NCI-H526 (cell line): ENCODE data around the gene FBXL17.

Experiments used
- DNase-seq, 2 experiments: peaks; one replicate each; lab custom pipeline; 2025; lab: John Stamatoyannopoulos, UW

FBXL17 gene

DNA sequence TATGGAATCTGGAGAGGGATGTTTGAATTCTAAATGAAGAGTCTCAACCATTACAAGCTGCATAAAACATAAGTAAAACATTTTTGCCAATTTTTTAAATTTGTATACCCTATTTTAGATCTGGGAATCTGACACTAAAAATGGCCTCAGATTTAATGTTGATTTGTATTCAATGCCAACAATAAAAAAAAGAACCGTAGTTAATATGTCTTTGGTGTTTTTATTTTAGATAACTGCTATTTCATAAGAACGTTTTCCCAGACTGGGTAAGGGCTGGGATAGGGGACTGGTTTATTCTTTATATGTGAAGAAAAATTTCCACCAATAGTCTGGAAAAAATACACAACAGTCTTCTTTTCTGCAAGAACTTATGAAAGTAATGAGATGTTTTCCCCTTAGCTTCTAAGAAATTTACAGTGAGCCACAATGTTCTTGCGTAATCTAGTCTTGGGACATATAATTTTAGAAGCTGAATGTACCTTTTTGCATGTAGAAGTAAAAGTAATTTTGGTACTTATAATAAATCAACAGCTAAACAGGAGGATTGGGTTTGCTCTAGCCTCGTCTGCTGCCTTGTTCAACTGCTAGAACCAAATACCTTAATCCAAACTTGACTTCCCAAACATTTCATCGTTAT is 466.6 kb downstream of the FBXL17 start:
- no peak for DNase-seq

DNA sequence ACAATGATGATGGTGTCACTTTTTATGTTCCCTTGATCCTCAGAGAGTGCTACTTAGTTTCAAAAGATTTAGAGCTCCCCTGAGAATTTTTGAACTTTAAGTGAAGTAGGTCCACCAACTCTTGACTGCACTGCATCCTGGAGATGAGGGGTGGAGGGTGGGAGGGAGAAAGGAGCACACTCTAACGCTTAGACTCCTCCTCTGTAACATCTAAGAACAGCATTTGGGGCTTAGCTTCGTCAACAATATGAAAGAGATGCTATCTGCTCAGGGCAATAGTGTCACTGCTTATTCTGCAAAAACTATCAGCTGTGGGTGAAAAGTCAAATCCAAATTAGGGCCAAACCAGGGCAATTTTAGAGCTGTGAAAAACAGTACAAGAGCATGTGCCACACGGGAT is 468.4 kb downstream of the FBXL17 start:
- DNase-seq: no peak

DNA sequence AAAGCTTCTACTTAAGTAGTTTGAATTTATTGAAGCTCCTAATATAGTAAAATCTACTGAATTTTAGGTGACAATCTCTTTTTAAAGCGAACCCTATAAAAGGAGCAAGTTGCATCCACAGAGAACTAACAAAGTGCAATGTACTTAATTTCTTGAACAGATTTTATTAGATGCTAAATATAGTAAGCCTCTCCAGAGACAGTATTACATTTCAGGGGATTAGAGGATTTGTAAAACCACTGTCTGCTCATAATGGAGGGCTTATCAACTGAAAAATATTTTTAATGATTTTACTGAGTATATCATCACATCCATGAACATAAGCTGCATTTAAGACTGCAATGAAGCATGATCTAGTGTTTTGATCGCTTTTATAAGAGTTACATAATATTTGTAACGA is 481.2 kb downstream of the FBXL17 start:
- no peak for DNase-seq

DNA sequence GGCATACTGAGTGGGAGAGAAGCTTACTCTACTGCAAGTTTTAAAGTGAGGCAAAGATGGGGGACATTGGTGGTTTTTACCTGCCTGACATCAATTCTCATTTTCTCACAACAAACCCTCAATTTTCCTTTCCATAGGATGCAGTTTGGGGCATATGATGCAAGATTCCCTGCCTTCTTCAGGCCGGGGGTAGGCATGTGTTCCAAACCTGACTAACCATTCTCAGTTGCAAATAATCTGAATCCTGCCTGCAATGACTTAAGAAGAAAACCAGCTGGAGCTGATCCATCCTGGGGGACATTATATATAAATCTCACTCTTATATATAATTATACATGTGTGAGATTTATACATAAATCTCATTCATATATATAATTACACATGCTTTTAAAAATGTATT is 487.5 kb downstream of the FBXL17 start:
- no peak for DNase-seq

DNA sequence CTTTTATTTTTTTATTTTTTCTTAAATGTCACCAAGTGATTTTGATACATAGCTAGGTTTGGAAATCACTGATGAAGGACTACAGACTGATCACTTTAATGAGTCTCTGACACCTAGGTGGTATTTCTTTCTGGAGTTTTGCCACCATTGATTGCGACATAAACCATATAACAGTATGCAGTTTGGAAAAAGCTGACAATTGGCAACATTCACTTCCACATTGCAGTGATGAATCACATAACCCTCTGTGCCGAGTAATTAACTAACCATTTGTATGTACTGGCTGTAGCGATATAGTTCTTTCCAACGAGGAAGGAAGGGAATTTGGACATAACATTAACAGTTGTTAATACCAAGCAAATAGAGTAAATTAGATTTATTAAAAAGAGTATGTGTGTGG is 488.3 kb downstream of the FBXL17 start:
- DNase-seq: no peak

DNA sequence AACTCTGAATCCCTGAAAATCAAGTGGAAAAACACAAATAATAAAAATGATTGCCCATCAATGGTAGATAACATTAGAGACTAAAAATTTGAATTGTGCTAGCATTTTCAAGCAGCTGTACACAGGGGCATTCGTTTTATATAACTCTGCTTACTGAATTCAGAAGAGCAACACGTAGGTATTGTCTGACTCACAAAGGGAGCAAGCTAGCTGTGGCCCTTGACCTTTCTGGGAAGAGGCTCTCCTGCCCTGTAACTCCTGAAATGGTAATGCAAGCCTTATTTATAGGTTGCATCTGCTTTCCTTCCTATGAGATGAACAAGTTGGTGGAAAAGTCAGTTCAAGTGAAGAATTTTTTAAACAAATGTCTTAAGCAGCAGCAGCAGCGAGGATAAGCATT is 492.5 kb downstream of the FBXL17 start:
- DNase-seq: no peak

DNA sequence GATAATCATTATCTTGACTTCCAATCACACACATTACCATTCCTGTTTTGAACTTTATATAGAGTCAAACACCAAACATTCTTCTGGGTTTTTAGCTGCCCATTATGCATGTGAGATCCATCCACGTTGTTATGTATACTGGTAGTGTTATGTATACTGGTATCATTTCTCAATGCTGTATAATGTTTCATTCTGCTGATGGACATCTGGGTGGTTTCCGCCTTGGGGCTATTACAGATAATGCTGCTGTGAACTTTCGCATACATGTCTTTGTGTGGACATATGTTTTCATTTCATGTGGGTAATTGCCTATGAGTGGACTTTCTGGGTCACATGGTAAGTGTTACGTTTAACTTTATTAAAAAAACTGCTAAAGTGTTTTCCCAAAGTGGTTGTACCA is 493.4 kb downstream of the FBXL17 start:
- DNase-seq: no peak

DNA sequence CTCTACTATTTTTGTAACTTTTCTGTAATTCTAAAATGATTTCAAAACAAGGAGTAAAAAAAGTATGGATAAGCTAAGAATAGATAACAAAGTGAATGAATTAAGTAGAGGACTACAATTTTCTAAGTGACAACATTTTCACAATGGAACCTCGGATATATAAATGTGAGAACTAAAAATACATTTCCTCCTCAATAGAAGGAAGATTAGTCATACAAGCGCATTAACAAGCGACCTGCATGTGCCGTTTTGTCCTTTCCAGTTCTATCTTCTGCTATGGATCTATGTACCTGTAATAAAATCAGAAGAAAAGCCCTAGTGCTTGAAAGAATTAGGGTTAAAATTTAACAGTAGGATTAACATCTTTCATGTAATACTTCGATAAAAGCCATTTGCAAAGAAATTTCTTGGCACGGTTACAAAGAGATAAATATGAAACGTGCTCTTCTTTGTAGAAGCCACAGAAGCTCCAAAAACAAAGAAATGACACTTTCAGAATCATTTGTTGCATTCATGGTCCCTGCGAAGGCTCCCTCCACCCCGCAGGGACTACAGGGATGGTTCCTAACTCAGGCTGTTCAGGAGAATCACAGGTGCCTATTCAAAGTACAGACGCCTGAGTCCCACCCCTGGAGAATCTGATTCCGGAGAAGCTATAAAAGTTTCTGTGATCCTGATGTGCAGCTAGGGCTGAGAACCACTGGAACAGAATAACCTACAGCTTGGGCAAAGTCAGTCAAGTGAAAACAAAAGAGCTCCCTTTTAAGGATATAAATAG is 494.5 kb downstream of the FBXL17 start:
- no peak for DNase-seq

DNA sequence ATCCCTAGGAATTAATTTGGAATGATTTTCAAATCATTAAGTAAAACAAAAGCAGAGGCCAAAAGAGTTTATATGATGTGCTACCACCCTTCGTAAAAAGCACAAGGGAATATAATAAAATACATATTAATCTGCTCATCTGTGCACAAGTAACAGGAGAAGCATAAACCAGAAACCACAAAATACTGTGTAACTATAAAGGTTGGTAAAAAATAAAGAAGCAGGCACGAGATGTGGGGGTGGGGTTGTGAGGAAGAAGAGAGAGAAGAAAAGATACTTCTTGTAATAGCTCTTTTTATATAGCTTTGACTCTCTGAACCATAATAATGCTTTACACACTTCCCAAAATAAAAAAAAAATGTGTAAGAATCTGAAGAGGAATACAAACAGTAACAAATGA is 496.3 kb downstream of the FBXL17 start:
- DNase-seq: no peak

DNA sequence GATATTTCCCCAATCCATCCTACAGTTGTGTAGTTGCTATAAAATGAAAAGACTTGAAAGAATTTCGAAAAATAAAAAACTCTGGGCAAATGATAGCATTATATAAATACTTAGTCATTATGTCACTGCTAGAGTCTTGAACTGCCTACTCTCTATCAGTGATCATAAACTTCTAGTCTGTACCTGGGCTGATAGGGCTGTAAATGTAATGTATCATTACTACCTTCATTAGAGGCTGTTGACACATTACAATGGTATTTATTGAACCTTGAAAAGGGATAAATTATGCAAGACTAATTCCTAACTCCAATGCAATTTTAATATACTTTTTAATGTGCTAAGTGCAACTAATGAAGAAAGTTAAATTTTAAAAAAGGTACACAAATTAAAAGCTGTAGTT is 497.0 kb downstream of the FBXL17 start:
- DNase-seq: no peak

DNA sequence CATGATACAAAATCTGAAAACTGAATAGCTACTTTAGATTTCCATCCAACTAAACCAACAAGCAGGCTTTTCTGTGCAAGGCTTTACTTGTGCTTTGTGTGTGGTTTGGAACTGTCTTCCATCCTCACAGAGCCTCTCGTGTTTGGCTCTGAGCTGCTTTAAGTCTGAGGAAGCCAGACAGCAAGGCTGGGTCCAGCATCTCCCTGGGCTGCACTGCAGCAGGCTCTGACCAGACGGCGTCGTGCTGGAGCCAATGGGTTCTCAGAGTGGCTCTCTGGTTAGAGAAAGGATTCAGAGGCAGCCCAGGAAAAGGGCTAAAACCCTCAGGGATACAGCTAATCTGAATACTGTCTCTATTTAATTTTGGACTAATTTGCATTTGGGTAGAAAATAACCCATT is 503.2 kb downstream of the FBXL17 start:
- no peak for DNase-seq

DNA sequence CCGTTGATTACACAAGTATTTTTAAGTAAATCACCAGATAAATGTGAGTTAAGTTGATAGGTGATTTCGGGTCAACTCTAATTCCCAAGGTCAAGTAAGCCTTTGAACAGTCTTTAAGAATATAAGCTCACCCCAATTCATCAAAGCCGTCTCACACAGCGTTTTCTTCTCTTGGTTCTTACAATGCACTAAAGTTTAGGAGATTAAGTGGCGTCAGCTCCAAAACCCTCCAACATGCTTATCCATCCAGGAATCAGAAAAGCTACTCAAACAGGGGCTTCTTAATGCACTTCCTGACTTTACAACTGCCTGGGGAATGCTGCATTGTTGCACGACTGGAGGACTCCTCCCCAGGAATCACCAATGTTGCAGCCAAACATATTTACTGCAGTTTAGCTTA is 505.0 kb downstream of the FBXL17 start:
- DNase-seq: no peak

DNA sequence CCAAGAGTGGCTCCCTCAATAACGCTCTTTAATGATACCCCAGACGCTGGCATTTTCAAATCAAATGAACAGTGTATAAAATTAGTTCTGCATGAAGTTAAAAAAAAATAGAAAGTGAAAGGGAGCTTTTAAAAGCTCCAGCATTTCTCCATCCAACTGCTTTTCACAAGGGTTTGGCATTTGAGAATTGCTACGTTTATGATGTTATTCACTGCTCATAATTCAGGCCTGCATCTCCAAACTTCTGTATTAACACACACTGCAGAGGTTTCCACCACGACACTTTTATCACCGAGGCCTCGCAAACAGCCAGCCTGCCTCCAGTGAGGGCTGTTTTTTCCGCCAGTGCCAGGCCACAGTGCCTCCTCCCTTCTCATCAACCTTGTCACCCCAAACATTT is 505.6 kb downstream of the FBXL17 start:
- DNase-seq: no peak

DNA sequence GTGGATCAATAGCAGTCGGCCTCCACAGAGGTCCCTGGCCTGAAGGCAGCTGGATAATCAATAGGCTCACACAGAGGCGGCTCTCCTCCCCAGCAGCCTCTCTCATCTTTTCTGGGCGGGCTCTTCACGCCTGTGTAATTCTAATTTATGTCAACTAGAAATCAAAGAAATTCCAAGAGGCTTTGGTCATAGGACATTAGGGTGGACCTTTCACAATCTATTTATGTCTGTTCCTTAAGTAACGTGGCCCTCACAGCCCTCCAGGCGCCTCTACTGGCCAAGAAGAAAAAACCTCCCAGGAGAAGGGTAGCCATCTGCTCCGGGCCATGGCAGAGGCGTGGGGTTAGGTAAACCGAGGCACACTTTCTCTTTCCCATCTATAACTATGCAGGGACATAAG is 506.1 kb downstream of the FBXL17 start:
- no peak for DNase-seq

DNA sequence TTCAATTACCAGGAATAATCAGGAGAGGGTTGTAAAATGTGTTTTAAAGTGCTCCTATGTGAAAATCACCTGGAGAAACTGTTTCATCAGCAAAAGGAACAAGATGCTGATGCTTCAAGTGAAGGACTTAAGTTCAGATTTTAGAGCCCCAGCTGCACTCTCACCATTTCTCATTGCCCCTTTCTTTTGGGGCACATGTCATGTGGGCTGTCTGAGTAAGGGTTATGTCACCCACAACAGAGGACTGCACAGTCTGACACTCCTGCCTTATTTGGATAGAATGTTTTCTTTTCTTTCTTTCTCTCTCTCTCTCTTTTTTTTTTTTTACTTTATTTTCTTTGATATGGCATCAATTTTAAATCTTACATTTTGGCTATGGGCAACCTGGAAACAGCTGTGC is 507.1 kb downstream of the FBXL17 start:
- DNase-seq: no peak

DNA sequence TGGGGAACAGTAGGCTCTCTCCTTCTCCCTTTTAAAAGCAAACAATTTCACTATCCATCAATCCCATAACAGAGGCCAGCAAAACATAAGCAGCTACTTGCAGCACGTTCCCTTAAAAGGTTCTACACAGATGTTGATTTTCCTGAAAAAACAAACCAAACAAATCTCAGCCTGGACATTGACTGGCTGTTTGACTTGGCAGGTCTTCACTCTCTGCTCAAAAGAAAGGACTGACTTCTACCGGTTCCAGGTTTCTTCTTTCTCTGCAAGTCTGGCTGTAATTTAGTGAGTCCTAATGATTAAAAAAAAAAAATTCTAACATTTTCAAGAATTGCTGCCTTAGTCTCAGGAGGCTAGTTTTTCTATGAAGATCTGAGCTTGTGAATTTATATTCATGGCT is 508.0 kb downstream of the FBXL17 start:
- no peak for DNase-seq

DNA sequence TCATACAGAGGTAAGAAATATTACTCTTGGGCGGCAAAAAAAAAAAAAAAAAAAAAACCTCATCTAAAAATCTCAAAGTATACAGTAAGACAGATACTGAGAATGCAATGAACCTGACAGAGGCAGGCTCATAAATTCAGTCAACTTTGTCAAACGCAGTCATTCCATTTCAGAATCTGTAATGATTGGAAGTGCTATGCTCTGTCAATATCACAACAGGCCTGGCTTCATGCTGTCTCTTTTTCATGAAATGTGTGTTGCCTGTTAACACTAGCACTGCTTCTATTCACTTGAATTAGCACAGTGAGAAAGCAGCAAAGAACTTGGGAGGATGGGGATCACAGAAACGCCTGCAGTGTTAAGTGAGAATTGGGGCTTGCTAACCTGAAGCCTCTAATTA is 510.9 kb downstream of the FBXL17 start:
- no peak for DNase-seq

DNA sequence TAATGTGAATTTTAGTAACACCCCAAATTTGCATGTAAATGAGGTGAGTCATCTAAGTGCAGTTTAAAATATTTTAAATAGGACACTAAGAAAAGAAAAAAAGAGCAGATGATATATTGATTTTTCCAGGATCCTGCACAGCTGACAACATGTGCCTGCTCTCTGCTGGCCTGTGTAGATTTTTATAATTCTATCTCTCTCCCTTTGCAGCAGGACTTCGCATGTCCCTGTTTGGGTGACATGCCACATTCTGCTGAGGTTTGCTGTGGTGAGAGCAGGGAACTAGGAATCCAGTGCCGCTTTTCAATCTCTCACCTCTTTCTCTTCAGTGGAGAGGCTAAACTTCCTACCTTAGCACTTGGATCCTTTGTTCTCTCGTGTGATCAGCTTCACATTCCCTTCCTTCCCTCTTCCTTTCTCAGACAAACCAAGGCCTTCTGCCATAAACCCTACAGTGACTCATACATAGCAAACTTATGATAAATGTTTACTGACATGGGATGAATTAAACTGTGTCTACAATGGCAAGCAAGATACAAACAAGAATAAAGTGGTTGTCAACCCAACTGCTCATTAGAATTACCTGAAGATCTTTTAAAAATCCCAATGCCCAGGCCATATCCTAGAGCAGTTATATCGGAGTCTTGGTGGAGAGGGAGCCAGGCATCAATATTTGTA is 512.3 kb downstream of the FBXL17 start:
- no peak for DNase-seq

DNA sequence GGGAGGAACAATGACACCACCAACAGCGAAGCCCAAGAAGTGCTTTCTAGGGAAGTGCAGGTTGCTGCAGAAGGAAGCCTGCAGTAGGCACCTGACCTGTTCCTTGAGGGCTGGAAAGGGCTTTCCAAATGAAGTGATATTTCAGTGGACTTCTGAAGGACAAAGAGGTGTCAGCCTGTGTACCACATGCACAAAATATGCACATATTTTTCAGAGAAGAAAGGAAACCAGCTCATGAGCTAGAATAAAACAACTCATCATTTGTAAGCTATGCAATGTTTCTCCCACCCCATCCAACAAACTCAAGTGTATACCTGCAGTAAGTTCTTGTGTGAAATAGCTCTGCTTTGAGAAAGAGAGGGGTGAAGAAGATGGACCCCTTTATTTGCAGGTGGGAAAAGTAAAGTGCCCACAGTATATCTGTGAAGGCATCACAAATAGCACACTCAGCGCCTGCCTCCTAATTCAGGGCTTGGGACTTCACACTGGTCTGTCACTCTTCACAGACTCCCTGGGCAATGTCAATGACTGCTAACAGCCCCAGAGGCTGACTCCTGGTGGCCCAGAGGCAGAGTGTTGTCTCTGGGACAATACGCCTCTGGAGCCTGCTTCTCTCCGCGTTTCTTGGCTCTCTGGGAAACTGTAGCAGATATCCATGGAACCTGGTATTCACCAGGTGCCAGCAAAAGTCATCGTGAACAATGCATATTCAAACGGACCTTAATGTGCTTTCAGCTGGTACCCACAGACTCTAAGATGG is 513.1 kb downstream of the FBXL17 start:
- no peak for DNase-seq

DNA sequence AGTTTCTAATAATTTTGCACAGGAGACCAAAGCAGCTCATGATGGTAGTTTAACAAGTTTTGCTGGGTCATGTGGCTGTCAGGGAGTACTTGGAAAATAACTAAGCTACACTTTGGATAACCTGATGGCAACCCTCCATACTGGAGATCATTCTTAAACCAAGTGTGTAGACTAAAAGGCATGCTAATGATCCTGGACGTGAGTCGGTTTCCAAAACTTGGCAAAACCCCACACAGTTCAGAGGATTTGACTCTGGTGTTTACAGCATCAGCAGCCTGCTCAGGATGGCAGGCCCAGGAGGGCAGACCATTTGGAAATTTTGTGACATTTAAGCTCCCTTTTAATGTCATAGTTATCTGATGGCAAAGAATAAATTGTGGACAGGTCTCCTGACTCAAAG is 514.6 kb downstream of the FBXL17 start:
- no peak for DNase-seq

DNA sequence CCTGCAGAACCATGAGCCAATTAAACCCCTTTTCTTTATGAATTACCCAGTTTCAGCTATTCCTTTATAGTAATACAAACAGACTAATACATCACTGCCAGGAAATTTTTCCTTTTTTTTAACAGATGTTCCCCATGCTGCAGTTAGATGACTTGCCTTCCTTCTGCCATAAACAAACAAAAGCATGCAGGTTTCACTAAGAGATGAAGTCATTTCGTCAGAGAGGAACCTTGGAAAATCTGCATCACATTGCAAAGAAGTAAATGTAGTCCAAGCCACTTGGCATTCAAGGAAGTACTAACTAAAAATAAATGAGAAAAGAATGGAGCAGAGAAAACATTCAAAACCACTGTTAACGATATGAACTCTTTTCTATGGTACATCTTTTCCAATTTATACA is 517.1 kb downstream of the FBXL17 start:
- no peak for DNase-seq

DNA sequence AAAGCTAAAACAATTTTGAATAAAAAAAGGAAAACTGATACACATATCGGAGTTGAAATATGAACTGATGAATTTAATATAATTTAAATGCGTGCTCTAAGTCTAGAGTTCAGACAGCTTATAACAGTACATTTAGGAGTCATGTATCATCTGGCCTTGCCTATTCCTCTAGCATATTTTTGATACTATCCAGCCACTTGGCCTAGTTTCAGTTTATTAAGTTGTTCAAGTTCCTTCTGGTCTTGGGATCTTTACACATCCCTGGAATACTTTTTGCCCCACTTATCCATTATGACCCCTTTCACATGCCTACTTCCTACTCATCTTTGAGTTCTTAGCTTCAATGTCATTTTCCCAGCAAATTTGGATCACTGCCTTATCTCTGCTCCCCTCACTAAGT is 518.8 kb downstream of the FBXL17 start:
- no peak for DNase-seq

DNA sequence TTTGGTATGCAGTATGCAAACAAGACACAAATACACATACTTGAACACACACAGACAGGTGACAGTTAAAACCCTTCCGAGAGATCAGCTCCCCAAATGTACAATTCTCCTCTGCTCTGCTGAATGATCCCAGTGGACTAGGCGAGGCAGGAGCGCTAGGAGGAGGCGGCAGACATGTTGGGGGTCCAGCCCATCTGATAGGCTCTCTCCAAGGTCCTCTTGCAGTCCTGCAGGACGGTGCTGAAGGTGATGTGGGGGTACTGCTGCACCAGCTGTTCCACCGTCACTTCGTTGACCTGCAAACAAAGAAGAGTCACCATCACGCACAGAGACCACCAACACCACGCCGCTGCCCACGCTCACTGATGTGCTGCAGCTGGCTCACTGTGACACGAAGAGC is 520.3 kb downstream of the FBXL17 start:
- no peak for DNase-seq
